Measurements from ENCODE around the gene DKKL1.

DKKL1 gene

GRCh38 chr19:49396738-49397505, 33.2 kb downstream of the DKKL1 start:
- no peak for DNase-seq

- no peak for DNase-seq
Observed at GRCh38 chr19:49398001-49398615, 34.4 kb downstream of the DKKL1 start.

- no peak for DNase-seq
Observed at GRCh38 chr19:49398931-49399330, 35.3 kb downstream of the DKKL1 start.

GRCh38 chr19:49400029-49400428, 36.4 kb downstream of the DKKL1 start:
- DNase-seq: no peak

GRCh38 chr19:49403404-49404187, 39.9 kb downstream of the DKKL1 start:
- no peak for DNase-seq

- no peak for DNase-seq
Observed at GRCh38 chr19:49407079-49407478, 43.4 kb downstream of the DKKL1 start.

GRCh38 chr19:49407482-49408015, 43.9 kb downstream of the DKKL1 start:
- DNase-seq: no peak

- no peak for DNase-seq
Observed at GRCh38 chr19:49408816-49409440, 45.3 kb downstream of the DKKL1 start.

- DNase-seq: no peak
Observed at GRCh38 chr19:49409441-49410029, 45.9 kb downstream of the DKKL1 start.

GRCh38 chr19:49411681-49412326, 48.1 kb downstream of the DKKL1 start:
- no peak for DNase-seq

GRCh38 chr19:49413348-49413747, 49.7 kb downstream of the DKKL1 start:
- no peak for DNase-seq

GRCh38 chr19:49414256-49414655, 50.6 kb downstream of the DKKL1 start:
- no peak for DNase-seq

- DNase-seq: no peak
Observed at GRCh38 chr19:49415102-49415809, 51.6 kb downstream of the DKKL1 start.

- DNase-seq: no peak
Observed at GRCh38 chr19:49415810-49416200, 52.1 kb downstream of the DKKL1 start.

- DNase-seq: no peak
Observed at GRCh38 chr19:49417088-49417487, 53.4 kb downstream of the DKKL1 start.

- DNase-seq: no peak
Observed at GRCh38 chr19:49418511-49418910, 54.8 kb downstream of the DKKL1 start.

GRCh38 chr19:49419173-49419572, 55.5 kb downstream of the DKKL1 start:
- DNase-seq: no peak

GRCh38 chr19:49420227-49420626, 56.5 kb downstream of the DKKL1 start:
- DNase-seq: no peak

- no peak for DNase-seq
Observed at GRCh38 chr19:49421039-49421877, 57.6 kb downstream of the DKKL1 start.

GRCh38 chr19:49421878-49422202, 58.2 kb downstream of the DKKL1 start:
- DNase-seq: no peak

All from activated CD4-positive, alpha-beta T cell treated with anti-CD3 and anti-CD28 coated beads, Interleukin-2, amount 50 U/mL, for 1 hour (primary cell).